K562 (cell line): ENCODE data around the gene ADAMTS2. TPM values are rescaled to one million over a fixed set of nuclear protein-coding genes. Genes with fewer than 3 reads are reported as not detected.

Source experiments
- ATAC-seq: fragments of 200-7000 bp; cut with Tn5 transposase; 3 replicates; pipeline ENCODE4 v1.9.1; 2020; ENCODE audit warnings: moderate library complexity
- BruUV-seq: library from RNA; stranded (reverse); fragments of 400-500 nt; replicated peaks from 2 replicates; lab custom pipeline; 2021; lab: Mats Ljungman, UMichigan
- CTCF ChIA-PET: fragments of 300-600 bp; formaldehyde crosslinking; extraction: SDS; loops from one replicate; lab custom pipeline; 2021; ENCODE audit warnings: low intra/inter-chr PET ratio; lab: Yijun Ruan, JAX
- POLR2A ChIA-PET: fragments of 300-600, 350-650 bp; sonication (Branson Sonifier 250); formaldehyde crosslinking; extraction: SDS; loops from one replicate; lab custom pipeline; 2021; ENCODE audit warnings: antibody characterized with exemption, inconsistent platforms; lab: Yijun Ruan, JAX
- DNase-seq, 4 experiments: peaks; one replicate each; pipeline versions ENCODE4 v3.0.0 to v3.0.0-alpha.2; 2011 to 2018; ENCODE audit warnings: low spot score in 3 of 4, mixed read lengths in 3 of 4; ENCODE audit errors: extremely low read depth in 1 of 4
- FAIRE-seq: peaks from 2 replicates; lab custom pipeline; 2011; peaks lifted over from hg19 to GRCh38; lab: Jason Lieb, UNC
- H2AFZ ChIP-seq: 2 replicates; pipeline ENCODE4 v1.6.0; 2011; ENCODE audit warnings: low read depth, low read length, control low read depth, inconsistent platforms
- H3K27ac ChIP-seq: fragments of 200-600 bp; 3 replicates; pipeline ENCODE4 v1.8.0; 2011; ENCODE audit warnings: low read depth, mild to moderate bottlenecking, control low read depth, inconsistent platforms, low read length, moderate library complexity, mixed read lengths; ENCODE audit errors: extremely low read depth
- H3K27me3 ChIP-seq, 2 experiments: fragments of 300-600 bp in 1 of 2; 2 replicates in 1 of 2; 3 replicates in 1 of 2; pipeline versions ENCODE4 v1.6.0 to v1.8.0; 2011; ENCODE audit warnings: inconsistent platforms in 2 of 2, low read length in 2 of 2, mild to moderate bottlenecking in 1 of 2, mixed read lengths in 1 of 2, moderate library complexity in 1 of 2; ENCODE audit not compliant: control insufficient read depth in 2 of 2, insufficient read depth in 2 of 2
- H3K36me3 ChIP-seq: fragments of 300-600 bp; 3 replicates; pipeline ENCODE4 v1.8.0; 2011; ENCODE audit warnings: mild to moderate bottlenecking, low read length, inconsistent platforms; ENCODE audit not compliant: control insufficient read depth, insufficient read depth
- H3K4me1 ChIP-seq, 2 experiments: fragments of 200-600 bp in 1 of 2; replicated peaks in 1 of 2; 2 replicates in 1 of 2; 3 replicates in 1 of 2; pipeline versions ENCODE4 v1.5.1 to v1.8.0; 2011; ENCODE audit warnings: inconsistent platforms in 2 of 2, low read length in 2 of 2, mild to moderate bottlenecking in 1 of 2, mixed read lengths in 1 of 2, moderate library complexity in 1 of 2; ENCODE audit not compliant: control insufficient read depth in 2 of 2, insufficient read depth in 2 of 2
- H3K4me2 ChIP-seq: 2 replicates; pipeline ENCODE4 v1.6.1; 2011; ENCODE audit warnings: low read length, control low read depth, inconsistent platforms, mixed read lengths; ENCODE audit not compliant: insufficient read depth
- H3K4me3 ChIP-seq: fragments of 200-600 bp; sonication (generic), shearing (Covaris generic); 2 replicates; pipeline ENCODE4 v1.5.1; 2016; ENCODE audit warnings: control low read depth, inconsistent platforms
- H3K79me2 ChIP-seq: fragments of 200-600 bp; 3 replicates; pipeline ENCODE4 v1.8.0; 2011; ENCODE audit warnings: low read length, inconsistent platforms; ENCODE audit not compliant: control insufficient read depth, insufficient read depth
- H3K9ac ChIP-seq, 2 experiments: 2 replicates each; pipeline versions ENCODE4 v1.6.0 to v1.6.1; 2011; ENCODE audit warnings: low read depth in 2 of 2, low read length in 2 of 2, control low read depth in 1 of 2, inconsistent platforms in 1 of 2, mild to moderate bottlenecking in 1 of 2, mixed read lengths in 1 of 2; ENCODE audit not compliant: insufficient read depth in 1 of 2
- H3K9me1 ChIP-seq: one replicate; pipeline ENCODE4 v1.6.0; 2011; ENCODE audit warnings: inconsistent platforms, mild to moderate bottlenecking, low read length, moderate library complexity; ENCODE audit not compliant: control insufficient read depth, insufficient read depth
- H3K9me3 ChIP-seq: replicated peaks from 2 replicates; pipeline ENCODE4 v1.5.1; 2011; ENCODE audit warnings: low read depth, low read length, inconsistent platforms; ENCODE audit not compliant: control insufficient read depth, insufficient read depth
- H4K20me1 ChIP-seq: replicated peaks from 2 replicates; pipeline ENCODE4 v1.6.1; 2011; ENCODE audit warnings: low read length, inconsistent platforms, mixed read lengths; ENCODE audit not compliant: control insufficient read depth, insufficient read depth
- BCOR ChIP-seq: fragments of 450-650 bp; IDR thresholded peaks from 2 replicates; pipeline ENCODE4 v1.6.1; 2016
- CHD2 ChIP-seq: IDR thresholded peaks from 2 replicates; pipeline ENCODE4 v1.6.1; 2011; ENCODE audit warnings: low read depth, low read length
- WGBS: fragments of 100-300 bp; shearing (Covaris generic); methylation state at CpG from one replicate; pipeline ENCODE4 v1.1.6; 2016; ENCODE audit warnings: low coverage, mixed read lengths; ENCODE audit not compliant: insufficient coverage; ENCODE audit errors: missing lambda C conversion rate; 5-methylcytosine and 5-hydroxymethylcytosine counted together
- in situ Hi-C: fragments of 300-500 bp; cut with MboI; formaldehyde crosslinking; loops from 4 replicates; pipeline ENCODE4 v1.15.0; 2018; ENCODE audit warnings: inconsistent platforms, mixed read lengths
- intact Hi-C: fragments of 100-400 bp; cut with micrococcal nuclease; formaldehyde crosslinking; loops from 2 replicates; pipeline ENCODE4 v1.14.2; 2022
- polyA plus RNA-seq, 8 experiments: library from polyadenylated mRNA; depleted of rRNA in 4 of 8; stranded (reverse) in 5 of 8; unstranded in 3 of 8; fragments of >200 nt; fragmentation: Nextera tagmentation in 2 of 8; fragmentation: Illumina TruSeq in 1 of 8; extraction: Ambion mirVana in 2 of 8; extraction: Trizol in 1 of 8; gene quantifications; 2 replicates each; pipeline versions ENCODE4 v1.2.1 to v1.2.3, GENCODE V29; 2011 to 2014; ENCODE audit warnings: inconsistent platforms in 1 of 8, missing spikeins in 1 of 8
- total RNA-seq, 7 experiments: library from RNA; depleted of rRNA in 6 of 7; stranded (reverse); fragments of >200 nt in 6 of 7; fragmentation: Illumina TruSeq in 2 of 7; extraction: Trizol in 2 of 7; gene quantifications; 2 replicates each; pipeline versions ENCODE4 v1.2.1 to v1.2.3, GENCODE V29; 2011 to 2021; ENCODE audit warnings: low replicate concordance in 1 of 7
- TF ChIP-seq, protein P1 (sequence below): fragments of 250-450 bp; sonication (Bioruptor Pico); IDR thresholded peaks from 2 replicates; pipeline ENCODE4 v1.6.1; 2021; ENCODE audit warnings: mild to moderate bottlenecking
- TF ChIP-seq, protein P2 (sequence below), 3 experiments: IDR thresholded peaks in 2 of 3; conservative IDR thresholded peaks in 1 of 3; 2 replicates each; pipeline ENCODE4 v1.5.1; 2011 to 2012; ENCODE audit warnings: low read length in 3 of 3, mild to moderate bottlenecking in 3 of 3, control low read depth in 2 of 3, improper control_type of control experiment in 1 of 3, inconsistent platforms in 1 of 3, low read depth in 1 of 3, mixed read lengths in 1 of 3, moderate library complexity in 1 of 3; ENCODE audit not compliant: insufficient read depth in 2 of 3

Gene ADAMTS2
- total and polyA plus RNA-seq, 9 of the 15 experiments (the other 6 are each of a cell fraction or from before 2014, with no cell fraction given), result not detected

DNA sequence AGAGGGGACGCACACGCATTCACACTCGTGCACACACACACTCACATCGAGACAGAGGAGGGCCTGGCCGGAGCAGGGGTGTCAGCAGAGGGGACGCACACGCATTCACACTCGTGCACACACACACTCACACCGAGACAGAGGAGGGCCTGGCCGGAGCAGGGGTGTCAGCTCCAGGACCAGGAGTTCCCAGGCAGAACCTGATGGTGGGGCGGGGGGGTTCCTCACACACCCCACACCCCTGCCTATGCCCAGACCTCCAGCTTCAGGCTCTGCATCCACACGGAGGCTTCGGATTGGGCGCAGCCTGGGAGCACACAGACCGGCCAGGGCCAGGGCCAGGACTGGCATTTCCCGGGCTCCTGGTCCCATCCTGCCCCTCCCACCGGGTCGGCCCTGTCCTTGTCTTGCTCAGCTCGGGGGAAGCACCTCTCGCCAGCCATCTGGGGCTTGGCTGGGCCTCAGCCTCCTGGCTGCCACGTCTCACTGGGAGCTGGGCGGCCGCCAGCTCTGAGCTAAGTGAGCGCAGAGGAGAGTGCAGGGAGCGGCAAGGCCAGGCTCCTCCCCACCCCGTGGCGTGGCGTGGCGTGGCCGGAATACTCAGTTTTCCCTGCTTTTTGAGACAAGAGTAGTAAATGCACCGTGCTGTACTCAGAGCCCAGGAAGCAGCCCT is 31.3 kb downstream of the ADAMTS2 start:
- in situ Hi-C loops, result no loop called here
- H2AFZ ChIP-seq, result no peak overlapping the region
- ChIA-PET POLR2A (no interaction called here), CTCF (no interaction called here)
- no peaks in the 10 kb centered on the region for H3K9me1 ChIP-seq
- H3K27ac ChIP-seq, result no peak overlapping the region
- no peak for DNase-seq
- WGBS, result under 1% methylated on average over 21 of the region's 31 CpGs
- no peaks in the 10 kb centered on the region for H4K20me1 ChIP-seq
- H3K4me1 ChIP-seq, result peaks cover 0 to 7% of the 10 kb centered on the region in 2 experiments; a peak in 1 of 5 replicates
- H3K9ac ChIP-seq, result no peak overlapping the region
- FAIRE-seq, result no peak
- no TSS peak for BruUV-seq
- H3K4me3 ChIP-seq, result no peak overlapping the region
- TF ChIP-seq BCOR, result no peak
- no peak for TF ChIP-seq CHD2
- TF ChIP-seq, protein P1, sequence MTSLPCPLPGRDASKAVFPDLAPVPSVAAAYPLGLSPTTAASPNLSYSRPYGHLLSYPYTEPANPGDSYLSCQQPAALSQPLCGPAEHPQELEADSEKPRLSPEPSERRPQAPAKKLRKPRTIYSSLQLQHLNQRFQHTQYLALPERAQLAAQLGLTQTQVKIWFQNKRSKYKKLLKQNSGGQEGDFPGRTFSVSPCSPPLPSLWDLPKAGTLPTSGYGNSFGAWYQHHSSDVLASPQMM, result no peak
- TF ChIP-seq, protein P2, sequence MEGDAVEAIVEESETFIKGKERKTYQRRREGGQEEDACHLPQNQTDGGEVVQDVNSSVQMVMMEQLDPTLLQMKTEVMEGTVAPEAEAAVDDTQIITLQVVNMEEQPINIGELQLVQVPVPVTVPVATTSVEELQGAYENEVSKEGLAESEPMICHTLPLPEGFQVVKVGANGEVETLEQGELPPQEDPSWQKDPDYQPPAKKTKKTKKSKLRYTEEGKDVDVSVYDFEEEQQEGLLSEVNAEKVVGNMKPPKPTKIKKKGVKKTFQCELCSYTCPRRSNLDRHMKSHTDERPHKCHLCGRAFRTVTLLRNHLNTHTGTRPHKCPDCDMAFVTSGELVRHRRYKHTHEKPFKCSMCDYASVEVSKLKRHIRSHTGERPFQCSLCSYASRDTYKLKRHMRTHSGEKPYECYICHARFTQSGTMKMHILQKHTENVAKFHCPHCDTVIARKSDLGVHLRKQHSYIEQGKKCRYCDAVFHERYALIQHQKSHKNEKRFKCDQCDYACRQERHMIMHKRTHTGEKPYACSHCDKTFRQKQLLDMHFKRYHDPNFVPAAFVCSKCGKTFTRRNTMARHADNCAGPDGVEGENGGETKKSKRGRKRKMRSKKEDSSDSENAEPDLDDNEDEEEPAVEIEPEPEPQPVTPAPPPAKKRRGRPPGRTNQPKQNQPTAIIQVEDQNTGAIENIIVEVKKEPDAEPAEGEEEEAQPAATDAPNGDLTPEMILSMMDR (IDR thresholded peaks at IDR 0.05 in 2 of 3, conservative IDR thresholded peaks at IDR 0.05 in 1 of 3; ENCODE audit: insufficient read depth in 2 of 3, low read depth in 1 of 3, low read length in 3 of 3), result no peak
- TF ChIP-seq, all 486 proteins: peak for 0
- Histone ChIP-seq H3K27me3 (peaks cover 8 to 47% of the 10 kb centered on the region in 2 experiments; a peak in 4 of 5 replicates), H3K36me3 (no peaks in the 10 kb centered on the region), H3K4me2 (no peak overlapping the region), H3K9me3 (no peaks in the 10 kb centered on the region), H3K79me2 (no peaks in the 10 kb centered on the region)
- ATAC-seq, result no peak
- intact Hi-C loops, result no loop called here
